Measurements from ENCODE around the gene ARID5B. TPM values are rescaled to one million over a fixed set of nuclear protein-coding genes. Genes with fewer than 3 reads are reported as not detected.
A peak's percentile ranks its signal among the peaks of the same experiment; 100 is the strongest.

The ARID5B gene
- total RNA-seq, 4 donors from 2014 or later, result 10.5 to 167 (median 29.4) TPM

- Histone ChIP-seq H3K9me3 (no peaks in the 10 kb centered on the region), H3K27ac (peak overlapping the region; percentile 2 to 75 (median 34)), H3K36me3 (no peaks in the 10 kb centered on the region), H3K4me1 (peaks cover 0 to 17% (median 8%) of the 10 kb centered on the region in 4 donors), H3K4me3 (no peak overlapping the region), H3K27me3 (no peaks in the 10 kb centered on the region)
- no peak for DNase-seq
- no peak for TF ChIP-seq CTCF (IDR thresholded peaks at IDR 0.05)
Measured at GRCh38 chr10:61944410-61945147, 43.1 kb downstream of the ARID5B start.

GRCh38 chr10:61949687-61950086 is 48.2 kb downstream of the ARID5B start:
- H3K9me3 ChIP-seq, result no peaks in the 10 kb centered on the region
- no peaks in the 10 kb centered on the region for H3K27me3 ChIP-seq
- peaks cover 0 to 17% (median 0%) of the 10 kb centered on the region in 4 donors for H3K4me1 ChIP-seq
- no peaks in the 10 kb centered on the region for H3K36me3 ChIP-seq
- TF ChIP-seq CTCF (IDR thresholded peaks at IDR 0.05), result no peak
- TF ChIP-seq POLR2A (IDR thresholded peaks at IDR 0.05), result no peak
- no peak overlapping the region for H3K4me3 ChIP-seq
- no peak overlapping the region for H3K27ac ChIP-seq
- DNase-seq, result no peak

DNA sequence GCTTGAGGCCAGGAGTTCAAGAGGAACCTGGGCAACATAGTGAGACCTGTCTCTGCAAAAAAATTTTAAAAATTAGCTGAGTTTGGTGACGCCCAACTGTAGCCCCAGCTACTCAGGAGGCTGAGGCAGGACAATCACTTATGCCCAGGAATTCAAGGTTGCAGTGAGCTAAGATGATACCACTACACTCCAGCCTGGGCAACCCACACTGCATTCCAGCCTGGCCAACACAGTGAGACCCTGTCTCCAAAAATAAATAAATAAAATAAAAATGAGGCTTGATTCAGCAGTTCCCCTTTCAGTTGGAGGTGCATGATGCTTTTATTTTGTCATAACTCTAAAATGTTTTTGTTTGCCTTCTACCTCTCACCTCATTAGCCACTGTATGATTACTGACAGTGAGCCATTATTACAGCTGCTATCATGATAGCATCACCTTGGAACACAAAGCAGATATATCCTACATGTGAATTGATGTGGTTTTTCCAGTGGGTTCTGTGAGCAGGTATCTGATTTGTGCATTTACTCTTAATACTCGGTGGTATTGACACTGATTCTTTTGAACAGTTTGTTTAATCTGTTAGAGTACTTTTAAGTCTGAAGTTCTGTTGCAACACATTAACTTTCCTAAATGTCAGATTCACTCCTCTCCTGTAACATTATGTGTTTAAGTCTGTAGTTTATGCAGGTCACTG is 49.1 kb downstream of the ARID5B start:
- H3K27ac ChIP-seq, result no peak overlapping the region
- H3K4me3 ChIP-seq, result no peak overlapping the region
- DNase-seq, result no peak
- H3K9me3 ChIP-seq, result no peaks in the 10 kb centered on the region
- peaks cover 0 to 14% (median 0%) of the 10 kb centered on the region in 4 donors for H3K4me1 ChIP-seq
- no peaks in the 10 kb centered on the region for H3K27me3 ChIP-seq
- H3K36me3 ChIP-seq, result no peaks in the 10 kb centered on the region
- TF ChIP-seq CTCF (IDR thresholded peaks at IDR 0.05) (no peak), POLR2A (IDR thresholded peaks at IDR 0.05) (no peak)

- DNase-seq, result no peak
- no peak for TF ChIP-seq POLR2A (IDR thresholded peaks at IDR 0.05)
- TF ChIP-seq CTCF (IDR thresholded peaks at IDR 0.05), result no peak
- H3K4me3 ChIP-seq, result no peak overlapping the region
- peaks cover 0 to 14% (median 0%) of the 10 kb centered on the region in 4 donors for H3K4me1 ChIP-seq
- H3K27ac ChIP-seq, result no peak overlapping the region
- no peaks in the 10 kb centered on the region for H3K36me3 ChIP-seq
- no peaks in the 10 kb centered on the region for H3K9me3 ChIP-seq
- no peaks in the 10 kb centered on the region for H3K27me3 ChIP-seq
Measured at GRCh38 chr10:61951144-61951483, 49.6 kb downstream of the ARID5B start.

DNA sequence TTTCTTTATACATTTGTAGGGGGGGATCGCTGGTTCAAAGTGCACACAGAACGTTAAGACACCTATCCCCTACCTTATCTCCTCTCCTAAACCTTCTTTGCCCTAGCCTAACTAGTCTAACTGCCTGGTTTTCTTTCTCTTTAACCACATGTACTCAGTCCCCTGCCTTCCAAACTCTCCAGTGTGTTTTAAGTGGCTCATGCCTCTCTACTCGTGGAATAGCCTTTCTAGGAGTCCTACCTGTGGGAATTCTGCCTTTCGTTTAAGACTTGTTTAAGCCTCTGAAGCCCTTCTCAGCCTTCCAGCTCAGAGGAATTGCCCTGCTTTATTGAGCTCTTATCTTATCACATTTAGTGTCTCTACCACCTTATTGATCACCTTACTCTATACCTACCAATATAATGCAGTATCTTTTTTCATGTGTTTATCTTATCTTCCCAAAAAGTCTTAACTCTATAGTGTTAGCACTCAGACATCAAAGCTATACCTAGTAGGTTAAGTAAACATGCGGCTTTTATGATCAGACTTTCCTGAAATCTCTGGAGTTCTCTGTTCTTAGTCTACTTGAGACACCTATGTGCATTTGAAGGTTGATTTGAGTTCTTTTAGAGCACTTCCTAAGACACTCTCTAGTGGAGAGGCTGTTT is 50.7 kb downstream of the ARID5B start:
- DNase-seq, result no peak
- no peaks in the 10 kb centered on the region for H3K27me3 ChIP-seq
- no peaks in the 10 kb centered on the region for H3K36me3 ChIP-seq
- H3K9me3 ChIP-seq, result no peaks in the 10 kb centered on the region
- H3K4me1 ChIP-seq, result peaks cover 0 to 14% (median 0%) of the 10 kb centered on the region in 4 donors
- no peak overlapping the region for H3K4me3 ChIP-seq
- H3K27ac ChIP-seq, result no peak overlapping the region
- TF ChIP-seq CTCF (IDR thresholded peaks at IDR 0.05), result no peak
- no peak for TF ChIP-seq POLR2A (IDR thresholded peaks at IDR 0.05)

All from Peyer's patch (tissue), 4 donors.